ENCODE data around the gene MGAT5.

DNA sequence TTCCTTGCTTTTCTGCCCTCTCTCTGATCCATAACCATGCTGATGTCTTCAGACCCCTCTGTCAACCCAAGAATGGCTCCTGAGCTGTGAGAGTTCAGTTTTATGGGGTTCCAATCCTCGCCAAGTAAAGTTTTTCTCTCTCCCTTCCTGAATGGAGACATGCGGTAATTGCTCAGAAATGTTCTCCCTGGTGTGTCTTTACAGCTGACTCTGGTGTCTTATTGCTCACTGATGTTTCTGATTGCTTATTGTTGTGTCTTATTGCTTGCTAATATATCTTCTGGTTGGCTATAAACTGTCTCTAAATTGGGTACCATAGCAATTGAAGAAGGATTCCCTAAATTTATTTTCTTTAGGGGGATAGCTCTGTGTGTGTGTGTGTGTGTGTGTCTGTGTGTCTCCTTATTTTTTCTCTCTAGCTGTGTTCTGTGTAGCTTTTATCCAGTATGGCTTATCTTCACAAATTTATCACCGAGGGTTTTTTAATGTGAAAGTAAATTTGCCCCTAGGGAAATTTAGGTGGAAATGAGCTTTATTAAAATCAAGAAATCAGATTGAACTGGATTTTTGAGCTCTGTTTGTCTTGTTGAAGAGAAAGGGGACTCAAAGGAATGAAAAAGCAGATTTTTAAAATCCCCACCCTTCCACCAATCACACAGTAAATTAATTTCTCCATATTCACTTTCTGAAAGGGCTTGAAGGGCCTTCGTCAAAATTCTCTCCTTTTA, 19.5 kb downstream of the MGAT5 start:
- TF ChIP-seq, protein P1, sequence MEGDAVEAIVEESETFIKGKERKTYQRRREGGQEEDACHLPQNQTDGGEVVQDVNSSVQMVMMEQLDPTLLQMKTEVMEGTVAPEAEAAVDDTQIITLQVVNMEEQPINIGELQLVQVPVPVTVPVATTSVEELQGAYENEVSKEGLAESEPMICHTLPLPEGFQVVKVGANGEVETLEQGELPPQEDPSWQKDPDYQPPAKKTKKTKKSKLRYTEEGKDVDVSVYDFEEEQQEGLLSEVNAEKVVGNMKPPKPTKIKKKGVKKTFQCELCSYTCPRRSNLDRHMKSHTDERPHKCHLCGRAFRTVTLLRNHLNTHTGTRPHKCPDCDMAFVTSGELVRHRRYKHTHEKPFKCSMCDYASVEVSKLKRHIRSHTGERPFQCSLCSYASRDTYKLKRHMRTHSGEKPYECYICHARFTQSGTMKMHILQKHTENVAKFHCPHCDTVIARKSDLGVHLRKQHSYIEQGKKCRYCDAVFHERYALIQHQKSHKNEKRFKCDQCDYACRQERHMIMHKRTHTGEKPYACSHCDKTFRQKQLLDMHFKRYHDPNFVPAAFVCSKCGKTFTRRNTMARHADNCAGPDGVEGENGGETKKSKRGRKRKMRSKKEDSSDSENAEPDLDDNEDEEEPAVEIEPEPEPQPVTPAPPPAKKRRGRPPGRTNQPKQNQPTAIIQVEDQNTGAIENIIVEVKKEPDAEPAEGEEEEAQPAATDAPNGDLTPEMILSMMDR (IDR thresholded peaks at IDR 0.05) = no peak
- no peak for TF ChIP-seq POLR2A (IDR thresholded peaks at IDR 0.05)
